Measurements from ENCODE around the gene INAFM2.

The INAFM2 gene

DNA sequence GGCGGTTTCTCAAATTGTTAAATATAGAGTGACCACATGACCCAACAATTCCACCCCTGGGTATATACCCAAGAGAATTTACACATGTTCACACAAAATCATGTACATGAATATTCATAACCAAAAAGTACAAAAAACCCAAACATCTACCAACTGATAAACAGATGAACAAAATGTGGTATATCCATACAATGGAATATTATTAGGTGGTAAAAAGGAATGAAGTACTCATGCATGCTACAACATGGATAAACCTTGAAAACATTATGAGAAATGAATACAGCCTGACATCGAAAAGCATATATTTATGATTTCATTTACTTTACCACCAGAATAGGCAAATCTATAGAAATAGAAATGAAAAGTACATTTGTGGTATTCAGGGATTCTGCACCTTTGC, 23.1 kb upstream of the INAFM2 start:
- ATAC-seq, result no peak
- peak; percentile 99 for TF ChIP-seq ZNF8 (CRISPR knock-in tag; IDR thresholded peaks at IDR 0.05)
- TF ChIP-seq TOX (CRISPR knock-in tag; IDR thresholded peaks at IDR 0.05; ENCODE audit: borderline replicate concordance), result no peak

DNA sequence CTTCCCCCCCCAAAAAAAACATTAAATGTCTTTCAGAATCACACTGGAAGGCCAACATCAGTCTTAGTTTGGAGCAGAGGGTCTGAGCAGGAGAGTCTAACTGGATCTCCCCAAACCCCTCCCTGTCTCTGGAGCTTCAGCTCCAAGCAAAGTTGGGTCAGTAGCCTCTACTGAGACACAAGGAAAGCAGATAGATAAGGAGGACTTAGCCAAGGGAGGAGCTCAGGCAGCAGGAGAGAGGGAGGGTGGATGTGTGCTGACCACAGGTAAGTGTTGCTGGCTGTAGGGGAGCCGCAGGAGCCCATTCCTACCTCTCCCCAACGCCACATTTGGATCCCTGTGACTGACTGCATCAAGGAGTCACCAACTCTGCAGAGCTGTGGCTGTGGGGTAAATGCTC, 22.7 kb upstream of the INAFM2 start:
- ATAC-seq, result no peak
- TF ChIP-seq SNAI2 (CRISPR knock-in tag; IDR thresholded peaks at IDR 0.05) (no peak), OSR1 (CRISPR knock-in tag; IDR thresholded peaks at IDR 0.05) (no peak)
- TF ChIP-seq, protein P1, sequence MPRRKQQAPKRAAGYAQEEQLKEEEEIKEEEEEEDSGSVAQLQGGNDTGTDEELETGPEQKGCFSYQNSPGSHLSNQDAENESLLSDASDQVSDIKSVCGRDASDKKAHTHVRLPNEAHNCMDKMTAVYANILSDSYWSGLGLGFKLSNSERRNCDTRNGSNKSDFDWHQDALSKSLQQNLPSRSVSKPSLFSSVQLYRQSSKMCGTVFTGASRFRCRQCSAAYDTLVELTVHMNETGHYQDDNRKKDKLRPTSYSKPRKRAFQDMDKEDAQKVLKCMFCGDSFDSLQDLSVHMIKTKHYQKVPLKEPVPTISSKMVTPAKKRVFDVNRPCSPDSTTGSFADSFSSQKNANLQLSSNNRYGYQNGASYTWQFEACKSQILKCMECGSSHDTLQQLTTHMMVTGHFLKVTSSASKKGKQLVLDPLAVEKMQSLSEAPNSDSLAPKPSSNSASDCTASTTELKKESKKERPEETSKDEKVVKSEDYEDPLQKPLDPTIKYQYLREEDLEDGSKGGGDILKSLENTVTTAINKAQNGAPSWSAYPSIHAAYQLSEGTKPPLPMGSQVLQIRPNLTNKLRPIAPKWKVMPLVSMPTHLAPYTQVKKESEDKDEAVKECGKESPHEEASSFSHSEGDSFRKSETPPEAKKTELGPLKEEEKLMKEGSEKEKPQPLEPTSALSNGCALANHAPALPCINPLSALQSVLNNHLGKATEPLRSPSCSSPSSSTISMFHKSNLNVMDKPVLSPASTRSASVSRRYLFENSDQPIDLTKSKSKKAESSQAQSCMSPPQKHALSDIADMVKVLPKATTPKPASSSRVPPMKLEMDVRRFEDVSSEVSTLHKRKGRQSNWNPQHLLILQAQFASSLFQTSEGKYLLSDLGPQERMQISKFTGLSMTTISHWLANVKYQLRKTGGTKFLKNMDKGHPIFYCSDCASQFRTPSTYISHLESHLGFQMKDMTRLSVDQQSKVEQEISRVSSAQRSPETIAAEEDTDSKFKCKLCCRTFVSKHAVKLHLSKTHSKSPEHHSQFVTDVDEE (CRISPR knock-in tag; IDR thresholded peaks at IDR 0.05), result no peak
- TF ChIP-seq, protein P2, sequence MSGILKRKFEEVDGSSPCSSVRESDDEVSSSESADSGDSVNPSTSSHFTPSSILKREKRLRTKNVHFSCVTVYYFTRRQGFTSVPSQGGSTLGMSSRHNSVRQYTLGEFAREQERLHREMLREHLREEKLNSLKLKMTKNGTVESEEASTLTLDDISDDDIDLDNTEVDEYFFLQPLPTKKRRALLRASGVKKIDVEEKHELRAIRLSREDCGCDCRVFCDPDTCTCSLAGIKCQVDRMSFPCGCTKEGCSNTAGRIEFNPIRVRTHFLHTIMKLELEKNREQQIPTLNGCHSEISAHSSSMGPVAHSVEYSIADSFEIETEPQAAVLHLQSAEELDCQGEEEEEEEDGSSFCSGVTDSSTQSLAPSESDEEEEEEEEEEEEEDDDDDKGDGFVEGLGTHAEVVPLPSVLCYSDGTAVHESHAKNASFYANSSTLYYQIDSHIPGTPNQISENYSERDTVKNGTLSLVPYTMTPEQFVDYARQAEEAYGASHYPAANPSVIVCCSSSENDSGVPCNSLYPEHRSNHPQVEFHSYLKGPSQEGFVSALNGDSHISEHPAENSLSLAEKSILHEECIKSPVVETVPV (CRISPR knock-in tag; IDR thresholded peaks at IDR 0.05), result no peak

DNA sequence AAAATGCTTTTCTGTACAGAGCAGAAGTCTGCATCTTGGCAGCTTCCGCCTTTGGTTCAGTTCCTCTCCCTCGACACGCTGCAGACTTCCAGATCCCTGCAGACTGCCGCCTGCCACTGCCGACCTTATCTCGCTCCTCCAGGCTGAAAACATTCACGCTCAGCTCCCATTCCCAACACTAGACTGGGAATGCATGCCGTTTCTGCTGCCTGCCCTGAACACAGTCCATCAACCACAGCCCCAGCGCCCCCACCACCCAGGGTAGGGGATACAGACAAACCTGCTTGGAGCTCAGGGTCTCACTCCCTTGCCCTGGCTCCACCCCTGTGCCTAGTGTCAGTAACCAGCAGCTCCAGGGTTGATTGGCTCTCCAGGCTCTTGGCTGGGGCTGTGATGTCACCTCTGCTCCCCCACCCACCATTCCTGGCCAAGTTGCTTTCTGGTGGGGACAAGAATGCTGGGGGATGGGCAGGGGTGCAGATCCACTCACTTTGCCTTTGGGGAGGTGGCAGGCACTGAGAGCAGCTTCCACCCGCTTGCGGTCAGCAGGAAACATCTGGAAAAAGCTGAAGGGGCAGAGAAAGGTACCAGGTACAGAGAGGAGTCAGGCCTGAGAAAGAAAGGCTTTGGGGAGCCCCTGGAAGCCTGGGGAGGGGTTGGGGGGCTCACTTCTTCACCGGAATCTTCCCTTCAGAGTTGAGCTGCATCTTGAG, 21.9 kb upstream of the INAFM2 start:
- peak; percentile 62; the same call in 2 of the 3 replicates for ATAC-seq
- TF ChIP-seq, protein P2 (CRISPR knock-in tag; IDR thresholded peaks at IDR 0.05), result no peak
- TF ChIP-seq OSR1 (CRISPR knock-in tag; IDR thresholded peaks at IDR 0.05) (no peak), SNAI2 (CRISPR knock-in tag; IDR thresholded peaks at IDR 0.05) (no peak), ZNF8 (CRISPR knock-in tag; IDR thresholded peaks at IDR 0.05) (no peak), ESRRG (CRISPR knock-in tag; IDR thresholded peaks at IDR 0.05) (no peak), RARB (CRISPR knock-in tag; IDR thresholded peaks at IDR 0.05) (no peak), ZNF70 (CRISPR knock-in tag; IDR thresholded peaks at IDR 0.05) (no peak), ISL1 (CRISPR knock-in tag; IDR thresholded peaks at IDR 0.05) (no peak), ZFP30 (CRISPR knock-in tag; IDR thresholded peaks at IDR 0.05) (no peak), BACH2 (CRISPR knock-in tag; IDR thresholded peaks at IDR 0.05; ENCODE audit: borderline replicate concordance) (no peak), CSDC2 (CRISPR knock-in tag; IDR thresholded peaks at IDR 0.05) (no peak), ARNTL (CRISPR knock-in tag; IDR thresholded peaks at IDR 0.05; ENCODE audit: borderline replicate concordance, low read depth) (no peak), GLIS3 (CRISPR knock-in tag; IDR thresholded peaks at IDR 0.05) (no peak), TOX (CRISPR knock-in tag; IDR thresholded peaks at IDR 0.05; ENCODE audit: borderline replicate concordance) (no peak), ZFP3 (CRISPR knock-in tag; IDR thresholded peaks at IDR 0.05) (no peak), ZNF565 (CRISPR knock-in tag; conservative IDR thresholded peaks at IDR 0.05; ENCODE audit: low read depth) (no peak), ZC3H10 (CRISPR knock-in tag; IDR thresholded peaks at IDR 0.05) (no peak)
- TF ChIP-seq, protein P3, sequence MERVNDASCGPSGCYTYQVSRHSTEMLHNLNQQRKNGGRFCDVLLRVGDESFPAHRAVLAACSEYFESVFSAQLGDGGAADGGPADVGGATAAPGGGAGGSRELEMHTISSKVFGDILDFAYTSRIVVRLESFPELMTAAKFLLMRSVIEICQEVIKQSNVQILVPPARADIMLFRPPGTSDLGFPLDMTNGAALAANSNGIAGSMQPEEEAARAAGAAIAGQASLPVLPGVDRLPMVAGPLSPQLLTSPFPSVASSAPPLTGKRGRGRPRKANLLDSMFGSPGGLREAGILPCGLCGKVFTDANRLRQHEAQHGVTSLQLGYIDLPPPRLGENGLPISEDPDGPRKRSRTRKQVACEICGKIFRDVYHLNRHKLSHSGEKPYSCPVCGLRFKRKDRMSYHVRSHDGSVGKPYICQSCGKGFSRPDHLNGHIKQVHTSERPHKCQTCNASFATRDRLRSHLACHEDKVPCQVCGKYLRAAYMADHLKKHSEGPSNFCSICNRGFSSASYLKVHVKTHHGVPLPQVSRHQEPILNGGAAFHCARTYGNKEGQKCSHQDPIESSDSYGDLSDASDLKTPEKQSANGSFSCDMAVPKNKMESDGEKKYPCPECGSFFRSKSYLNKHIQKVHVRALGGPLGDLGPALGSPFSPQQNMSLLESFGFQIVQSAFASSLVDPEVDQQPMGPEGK (CRISPR knock-in tag; IDR thresholded peaks at IDR 0.05; ENCODE audit: borderline replicate concordance), result no peak
- TF ChIP-seq, protein P4, sequence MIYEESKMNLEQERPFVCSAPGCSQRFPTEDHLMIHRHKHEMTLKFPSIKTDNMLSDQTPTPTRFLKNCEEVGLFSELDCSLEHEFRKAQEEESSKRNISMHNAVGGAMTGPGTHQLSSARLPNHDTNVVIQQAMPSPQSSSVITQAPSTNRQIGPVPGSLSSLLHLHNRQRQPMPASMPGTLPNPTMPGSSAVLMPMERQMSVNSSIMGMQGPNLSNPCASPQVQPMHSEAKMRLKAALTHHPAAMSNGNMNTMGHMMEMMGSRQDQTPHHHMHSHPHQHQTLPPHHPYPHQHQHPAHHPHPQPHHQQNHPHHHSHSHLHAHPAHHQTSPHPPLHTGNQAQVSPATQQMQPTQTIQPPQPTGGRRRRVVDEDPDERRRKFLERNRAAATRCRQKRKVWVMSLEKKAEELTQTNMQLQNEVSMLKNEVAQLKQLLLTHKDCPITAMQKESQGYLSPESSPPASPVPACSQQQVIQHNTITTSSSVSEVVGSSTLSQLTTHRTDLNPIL (CRISPR knock-in tag; IDR thresholded peaks at IDR 0.05; ENCODE audit: low read depth), result no peak
- TF ChIP-seq, protein P5, sequence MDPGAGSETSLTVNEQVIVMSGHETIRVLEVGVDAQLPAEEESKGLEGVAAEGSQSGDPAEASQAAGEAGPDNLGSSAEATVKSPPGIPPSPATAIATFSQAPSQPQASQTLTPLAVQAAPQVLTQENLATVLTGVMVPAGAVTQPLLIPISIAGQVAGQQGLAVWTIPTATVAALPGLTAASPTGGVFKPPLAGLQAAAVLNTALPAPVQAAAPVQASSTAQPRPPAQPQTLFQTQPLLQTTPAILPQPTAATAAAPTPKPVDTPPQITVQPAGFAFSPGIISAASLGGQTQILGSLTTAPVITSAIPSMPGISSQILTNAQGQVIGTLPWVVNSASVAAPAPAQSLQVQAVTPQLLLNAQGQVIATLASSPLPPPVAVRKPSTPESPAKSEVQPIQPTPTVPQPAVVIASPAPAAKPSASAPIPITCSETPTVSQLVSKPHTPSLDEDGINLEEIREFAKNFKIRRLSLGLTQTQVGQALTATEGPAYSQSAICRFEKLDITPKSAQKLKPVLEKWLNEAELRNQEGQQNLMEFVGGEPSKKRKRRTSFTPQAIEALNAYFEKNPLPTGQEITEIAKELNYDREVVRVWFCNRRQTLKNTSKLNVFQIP (CRISPR knock-in tag; IDR thresholded peaks at IDR 0.05; ENCODE audit: borderline replicate concordance, low read depth), result no peak
